ENCODE measurements around the gene GSG1L. TPM values are rescaled to one million over a fixed set of nuclear protein-coding genes. Genes with fewer than 3 reads are reported as not detected.

The GSG1L gene
- total and polyA plus RNA-seq, 4 experiments from 2014 or later = 0.27 TPM; not detected in 3

- ChIA-PET POLR2A (ENCODE audit: partially characterized antibody) (no interaction called here), CTCF (ENCODE audit: partially characterized antibody) (no interaction called here)
- peaks cover 0 to 3% (median 0%) of the 10 kb centered on the region in 8 donors for H3K9me3 Mint-ChIP-seq
- H3K36me3 Mint-ChIP-seq = no peaks in the 10 kb centered on the region
- intact Hi-C loops (cut with micrococcal nuclease) = no loop called here
- no peak overlapping the region for H3K4me3 ChIP-seq (ENCODE audit: low read length in 2 of 2)
- no peak for DNase-seq
- no peaks in the 10 kb centered on the region for H3K36me3 ChIP-seq (ENCODE audit: insufficient read depth, low read length)
- H3K4me3 Mint-ChIP-seq = no peak overlapping the region
- H3K27me3 ChIP-seq (ENCODE audit: insufficient read depth, low read length) = peaks cover 3% of the 10 kb centered on the region
- H3K27ac ChIP-seq (ENCODE audit: low read depth, low read length) = no peak overlapping the region
- H3K4me1 Mint-ChIP-seq = no peaks in the 10 kb centered on the region
- H3K27me3 Mint-ChIP-seq = peaks cover 35 to 51% of the 10 kb centered on the region in 2 donors
- H3K9me3 ChIP-seq (ENCODE audit: control insufficient read depth in 1 of 2, low read length in 2 of 2) = no peaks in the 10 kb centered on the region
- H3K4me1 ChIP-seq (ENCODE audit: insufficient read depth, low read length) = no peaks in the 10 kb centered on the region
- no peak overlapping the region for H3K27ac Mint-ChIP-seq
Observed at GRCh38 chr16:27920391-27920891, 143.1 kb downstream of the GSG1L start.

- H3K27me3 Mint-ChIP-seq = peaks cover 32 to 42% of the 10 kb centered on the region in 2 donors
- H3K4me3 ChIP-seq (ENCODE audit: low read length in 2 of 2) = no peak overlapping the region
Observed at GRCh38 chr16:27918755-27919154, 144.8 kb downstream of the GSG1L start.

GRCh38 chr16:27917949-27918348 lies 145.6 kb downstream of the GSG1L start:
- Histone ChIP-seq H3K4me3 (ENCODE audit: low read length in 2 of 2) (no peak overlapping the region), H3K4me1 (ENCODE audit: insufficient read depth, low read length) (no peaks in the 10 kb centered on the region), H3K36me3 (ENCODE audit: insufficient read depth, low read length) (no peaks in the 10 kb centered on the region), H3K27ac (ENCODE audit: low read depth, low read length) (no peak overlapping the region), H3K9me3 (ENCODE audit: control insufficient read depth in 1 of 2, low read length in 2 of 2) (no peaks in the 10 kb centered on the region), H3K27me3 (ENCODE audit: insufficient read depth, low read length) (peaks cover 3% of the 10 kb centered on the region)
- no peak overlapping the region for H3K4me3 Mint-ChIP-seq
- H3K9me3 Mint-ChIP-seq = peaks cover 0 to 3% (median 0%) of the 10 kb centered on the region in 8 donors
- CTCF ChIA-PET (ENCODE audit: partially characterized antibody) = no interaction called here
- H3K36me3 Mint-ChIP-seq = no peaks in the 10 kb centered on the region
- no peak overlapping the region for H3K27ac Mint-ChIP-seq
- POLR2A ChIA-PET (ENCODE audit: partially characterized antibody) = no interaction called here
- H3K4me1 Mint-ChIP-seq = no peaks in the 10 kb centered on the region
- intact Hi-C loops (cut with micrococcal nuclease) = no loop called here
- H3K27me3 Mint-ChIP-seq = peaks cover 34 to 45% of the 10 kb centered on the region in 2 donors
- no peak for DNase-seq

More at GRCh38 chr16:27918755-27919154, 144.8 kb downstream of the GSG1L start:
- intact Hi-C loops (cut with micrococcal nuclease) = no loop called here
- DNase-seq = no peak
- no peaks in the 10 kb centered on the region for H3K36me3 ChIP-seq (ENCODE audit: insufficient read depth, low read length)
- H3K27ac Mint-ChIP-seq = no peak overlapping the region
- ChIA-PET CTCF (ENCODE audit: partially characterized antibody) (no interaction called here), POLR2A (ENCODE audit: partially characterized antibody) (no interaction called here)
- H3K4me3 Mint-ChIP-seq = no peak overlapping the region
- no peak overlapping the region for H3K27ac ChIP-seq (ENCODE audit: low read depth, low read length)
- H3K9me3 Mint-ChIP-seq = peaks cover 0 to 3% (median 0%) of the 10 kb centered on the region in 8 donors
- H3K9me3 ChIP-seq (ENCODE audit: control insufficient read depth in 1 of 2, low read length in 2 of 2) = no peaks in the 10 kb centered on the region
- no peaks in the 10 kb centered on the region for H3K4me1 Mint-ChIP-seq
- H3K4me1 ChIP-seq (ENCODE audit: insufficient read depth, low read length) = no peaks in the 10 kb centered on the region
- H3K36me3 Mint-ChIP-seq = no peaks in the 10 kb centered on the region
- H3K27me3 ChIP-seq (ENCODE audit: insufficient read depth, low read length) = peaks cover 3% of the 10 kb centered on the region

GRCh38 chr16:27911486-27911885 lies 152.0 kb downstream of the GSG1L start:
- Mint-ChIP-seq H3K9me3 (peaks cover 0 to 4% (median 0%) of the 10 kb centered on the region in 8 donors), H3K27me3 (peaks cover 8 to 16% of the 10 kb centered on the region in 2 donors), H3K36me3 (no peaks in the 10 kb centered on the region), H3K27ac (no peak overlapping the region), H3K4me3 (no peak overlapping the region), H3K4me1 (no peaks in the 10 kb centered on the region)
- Histone ChIP-seq H3K36me3 (ENCODE audit: insufficient read depth, low read length) (no peaks in the 10 kb centered on the region), H3K4me3 (ENCODE audit: low read length in 2 of 2) (no peak overlapping the region), H3K27me3 (ENCODE audit: insufficient read depth, low read length) (no peaks in the 10 kb centered on the region), H3K4me1 (ENCODE audit: insufficient read depth, low read length) (no peaks in the 10 kb centered on the region), H3K9me3 (ENCODE audit: control insufficient read depth in 1 of 2, low read length in 2 of 2) (no peaks in the 10 kb centered on the region), H3K27ac (ENCODE audit: low read depth, low read length) (no peak overlapping the region)
- CTCF ChIA-PET (ENCODE audit: partially characterized antibody) = no interaction called here
- DNase-seq = no peak
- POLR2A ChIA-PET (ENCODE audit: partially characterized antibody) = no interaction called here
- intact Hi-C loops (cut with micrococcal nuclease) = no loop called here

GRCh38 chr16:27907457-27907972 lies 156.0 kb downstream of the GSG1L start:
- CTCF ChIA-PET (ENCODE audit: partially characterized antibody) = interaction anchor here (1.1 kb wide), 1 partner anchor 161 kb away, joined by 3 read pairs; no protein-coding TSS in a partner anchor
- H3K27ac Mint-ChIP-seq = no peak overlapping the region

GRCh38 chr16:27906883-27907282 lies 156.6 kb downstream of the GSG1L start:
- Mint-ChIP-seq H3K4me1 (no peaks in the 10 kb centered on the region), H3K9me3 (peaks cover 0 to 4% (median 0%) of the 10 kb centered on the region in 8 donors), H3K27me3 (peaks cover 17 to 18% of the 10 kb centered on the region in 2 donors), H3K27ac (no peak overlapping the region), H3K36me3 (no peaks in the 10 kb centered on the region), H3K4me3 (no peak overlapping the region)
- ChIA-PET POLR2A (ENCODE audit: partially characterized antibody) (no interaction called here), CTCF (ENCODE audit: partially characterized antibody) (interaction anchor here (1.1 kb wide), 1 partner anchor 162 kb away, joined by 3 read pairs; no protein-coding TSS in a partner anchor)
- Histone ChIP-seq H3K9me3 (ENCODE audit: control insufficient read depth in 1 of 2, low read length in 2 of 2) (no peaks in the 10 kb centered on the region), H3K4me3 (ENCODE audit: low read length in 2 of 2) (no peak overlapping the region), H3K27ac (ENCODE audit: low read depth, low read length) (no peak overlapping the region), H3K27me3 (ENCODE audit: insufficient read depth, low read length) (peaks cover 5% of the 10 kb centered on the region), H3K4me1 (ENCODE audit: insufficient read depth, low read length) (no peaks in the 10 kb centered on the region), H3K36me3 (ENCODE audit: insufficient read depth, low read length) (no peaks in the 10 kb centered on the region)
- intact Hi-C loops (cut with micrococcal nuclease) = no loop called here
- no peak for DNase-seq

More at GRCh38 chr16:27907457-27907972, 156.0 kb downstream of the GSG1L start:
- Mint-ChIP-seq H3K4me1 (no peaks in the 10 kb centered on the region), H3K9me3 (peaks cover 0 to 4% (median 0%) of the 10 kb centered on the region in 8 donors), H3K36me3 (no peaks in the 10 kb centered on the region), H3K27me3 (peaks cover 14 to 16% of the 10 kb centered on the region in 2 donors), H3K4me3 (no peak overlapping the region)
- POLR2A ChIA-PET (ENCODE audit: partially characterized antibody) = no interaction called here
- no peaks in the 10 kb centered on the region for H3K36me3 ChIP-seq (ENCODE audit: insufficient read depth, low read length)
- DNase-seq = no peak
- H3K4me3 ChIP-seq (ENCODE audit: low read length in 2 of 2) = no peak overlapping the region
- no peaks in the 10 kb centered on the region for H3K4me1 ChIP-seq (ENCODE audit: insufficient read depth, low read length)
- H3K27me3 ChIP-seq (ENCODE audit: insufficient read depth, low read length) = peaks cover 5% of the 10 kb centered on the region
- H3K27ac ChIP-seq (ENCODE audit: low read depth, low read length) = no peak overlapping the region
- H3K9me3 ChIP-seq (ENCODE audit: control insufficient read depth in 1 of 2, low read length in 2 of 2) = no peaks in the 10 kb centered on the region
- intact Hi-C loops (cut with micrococcal nuclease) = no loop called here

GRCh38 chr16:27903046-27903655 lies 160.4 kb downstream of the GSG1L start:
- Mint-ChIP-seq H3K36me3 (no peaks in the 10 kb centered on the region), H3K27me3 (peaks cover 14 to 15% of the 10 kb centered on the region in 2 donors), H3K9me3 (no peaks in the 10 kb centered on the region), H3K4me3 (no peak overlapping the region), H3K27ac (no peak overlapping the region), H3K4me1 (no peaks in the 10 kb centered on the region)
- CTCF ChIA-PET (ENCODE audit: partially characterized antibody) = no interaction called here
- H3K27ac ChIP-seq (ENCODE audit: low read depth, low read length) = no peak overlapping the region
- H3K27me3 ChIP-seq (ENCODE audit: insufficient read depth, low read length) = peaks cover 5% of the 10 kb centered on the region
- H3K4me1 ChIP-seq (ENCODE audit: insufficient read depth, low read length) = no peaks in the 10 kb centered on the region
- POLR2A ChIA-PET (ENCODE audit: partially characterized antibody) = no interaction called here
- no peak for DNase-seq
- intact Hi-C loops (cut with micrococcal nuclease) = no loop called here
- H3K4me3 ChIP-seq (ENCODE audit: low read length in 2 of 2) = no peak overlapping the region
- no peaks in the 10 kb centered on the region for H3K36me3 ChIP-seq (ENCODE audit: insufficient read depth, low read length)
- H3K9me3 ChIP-seq (ENCODE audit: control insufficient read depth in 1 of 2, low read length in 2 of 2) = no peaks in the 10 kb centered on the region
